Mucosa of stomach (tissue), 1 donor: ENCODE measurements around the gene ITSN1.
A peak's percentile ranks its signal among the peaks of the same experiment; 100 is the strongest.

Experiments used
- H3K27me3 ChIP-seq: one replicate; pipeline ENCODE4 v1.7.0; 2013; ENCODE audit warnings: mild to moderate bottlenecking, low read length; ENCODE audit not compliant: control insufficient read depth, insufficient read depth
- H3K36me3 ChIP-seq: one replicate; pipeline ENCODE4 v1.7.0; 2013; ENCODE audit warnings: low read length; ENCODE audit not compliant: control insufficient read depth, insufficient read depth
- H3K4me1 ChIP-seq: one replicate; pipeline ENCODE4 v1.7.0; 2013; ENCODE audit warnings: mild to moderate bottlenecking, low read length; ENCODE audit not compliant: control insufficient read depth, insufficient read depth
- H3K4me3 ChIP-seq: one replicate; pipeline ENCODE4 v1.7.0; 2013; ENCODE audit warnings: low read length
- H3K9ac ChIP-seq: one replicate; pipeline ENCODE4 v1.7.0; 2013; ENCODE audit warnings: mild to moderate bottlenecking, low read length, moderate library complexity
- H3K9me3 ChIP-seq: one replicate; pipeline ENCODE4 v1.7.0; 2013; ENCODE audit warnings: mild to moderate bottlenecking, low read length, moderate library complexity; ENCODE audit not compliant: control insufficient read depth
- donor health status: Pancreatic carcinoma.

ITSN1 gene

GRCh38 chr21:33641352-33642026 is 812 bp upstream of the ITSN1 start, which contains the start of gene CRYZL1:
Gene CRYZL1, minus strand, starts transcription at chr21:33641741. Its CDS starts 10,190 bp downstream, at chr21:33631551.
- Histone ChIP-seq H3K9ac (peak within 1 kb of the TSS; percentile 85), H3K36me3 (no peaks in the 10 kb centered on the region), H3K4me3 (peak within 1 kb of the TSS; percentile 97), H3K9me3 (no peaks in the 10 kb centered on the region), H3K4me1 (peaks cover 21% of the 10 kb centered on the region), H3K27me3 (no peaks in the 10 kb centered on the region)

- H3K4me3 ChIP-seq: peak overlapping the region; percentile 57
- peak overlapping the region; percentile 71 for H3K9ac ChIP-seq
- H3K4me1 ChIP-seq: peaks cover 21% of the 10 kb centered on the region
- no peaks in the 10 kb centered on the region for H3K9me3 ChIP-seq
- no peaks in the 10 kb centered on the region for H3K36me3 ChIP-seq
- H3K27me3 ChIP-seq: no peaks in the 10 kb centered on the region
These were observed 776 bp downstream of the ITSN1 start for GRCh38 chr21:33642896-33643657.

- no peaks in the 10 kb centered on the region for H3K27me3 ChIP-seq
- H3K4me1 ChIP-seq: peaks cover 25% of the 10 kb centered on the region
- no peaks in the 10 kb centered on the region for H3K36me3 ChIP-seq
- H3K4me3 ChIP-seq: peak overlapping the region; percentile 57
- H3K9me3 ChIP-seq: no peaks in the 10 kb centered on the region
- H3K9ac ChIP-seq: peak overlapping the region; percentile 71
These were observed 1.5 kb downstream of the ITSN1 start for GRCh38 chr21:33643658-33644311.

- Histone ChIP-seq H3K27me3 (no peaks in the 10 kb centered on the region), H3K36me3 (no peaks in the 10 kb centered on the region), H3K4me3 (no peak overlapping the region), H3K9me3 (no peaks in the 10 kb centered on the region), H3K9ac (no peak overlapping the region), H3K4me1 (peaks cover 33% of the 10 kb centered on the region)
These were observed 2.2 kb downstream of the ITSN1 start for GRCh38 chr21:33644383-33645074.

GRCh38 chr21:33645730-33646129 is 3.4 kb downstream of the ITSN1 start:
- Histone ChIP-seq H3K27me3 (no peaks in the 10 kb centered on the region), H3K9ac (no peak overlapping the region), H3K4me1 (peaks cover 35% of the 10 kb centered on the region), H3K36me3 (no peaks in the 10 kb centered on the region), H3K4me3 (no peak overlapping the region), H3K9me3 (no peaks in the 10 kb centered on the region)

- Histone ChIP-seq H3K9me3 (no peaks in the 10 kb centered on the region), H3K36me3 (no peaks in the 10 kb centered on the region), H3K4me3 (no peak overlapping the region), H3K27me3 (no peaks in the 10 kb centered on the region), H3K9ac (no peak overlapping the region), H3K4me1 (peaks cover 41% of the 10 kb centered on the region)
These were observed 5.3 kb downstream of the ITSN1 start for GRCh38 chr21:33647587-33647986.

- no peaks in the 10 kb centered on the region for H3K36me3 ChIP-seq
These were observed 6.3 kb downstream of the ITSN1 start for GRCh38 chr21:33648555-33648954.

GRCh38 chr21:33650230-33650629 is 7.9 kb downstream of the ITSN1 start:
- Histone ChIP-seq H3K9me3 (no peaks in the 10 kb centered on the region), H3K4me3 (no peak overlapping the region), H3K36me3 (no peaks in the 10 kb centered on the region), H3K27me3 (no peaks in the 10 kb centered on the region), H3K9ac (no peak overlapping the region), H3K4me1 (peaks cover 28% of the 10 kb centered on the region)

More at GRCh38 chr21:33648555-33648954, 6.3 kb downstream of the ITSN1 start:
- H3K9me3 ChIP-seq: no peaks in the 10 kb centered on the region
- H3K4me3 ChIP-seq: no peak overlapping the region
- H3K9ac ChIP-seq: no peak overlapping the region
- peaks cover 41% of the 10 kb centered on the region for H3K4me1 ChIP-seq
- H3K27me3 ChIP-seq: no peaks in the 10 kb centered on the region

GRCh38 chr21:33650929-33651509 is 8.7 kb downstream of the ITSN1 start:
- Histone ChIP-seq H3K4me1 (peaks cover 36% of the 10 kb centered on the region), H3K9ac (no peak overlapping the region), H3K27me3 (no peaks in the 10 kb centered on the region), H3K4me3 (no peak overlapping the region), H3K36me3 (no peaks in the 10 kb centered on the region), H3K9me3 (no peaks in the 10 kb centered on the region)

GRCh38 chr21:33651965-33652680 is 9.8 kb downstream of the ITSN1 start:
- H3K9me3 ChIP-seq: no peaks in the 10 kb centered on the region
- H3K4me3 ChIP-seq: no peak overlapping the region
- peaks cover 45% of the 10 kb centered on the region for H3K4me1 ChIP-seq
- H3K9ac ChIP-seq: no peak overlapping the region
- H3K36me3 ChIP-seq: no peaks in the 10 kb centered on the region
- no peaks in the 10 kb centered on the region for H3K27me3 ChIP-seq

- Histone ChIP-seq H3K27me3 (no peaks in the 10 kb centered on the region), H3K9ac (no peak overlapping the region), H3K36me3 (no peaks in the 10 kb centered on the region), H3K4me3 (no peak overlapping the region), H3K9me3 (no peaks in the 10 kb centered on the region), H3K4me1 (peaks cover 52% of the 10 kb centered on the region)
These were observed 12.1 kb downstream of the ITSN1 start for GRCh38 chr21:33654412-33654811.
